ENCODE data around the gene PCAT7. TPM values are rescaled to one million over a fixed set of nuclear protein-coding genes. Genes with fewer than 3 reads are reported as not detected.
"Not testable (repeated sequence)": the region's sequence is repeated elsewhere in the genome, so short reads cannot be mapped to it uniquely, and the experiment has no call there.

PCAT7 gene
- total RNA-seq, 1 donor from 2014 or later = not detected

- Histone ChIP-seq H3K4me3 (ENCODE audit: low read length in 3 of 3) (no peak overlapping the region), H3K9me3 (ENCODE audit: control insufficient read depth in 3 of 3, low read length in 3 of 3) (no peaks in the 10 kb centered on the region), H3K27ac (ENCODE audit: low read depth, low read length) (no peak overlapping the region), H3K36me3 (ENCODE audit: control insufficient read depth in 3 of 3, insufficient read depth in 3 of 3, low read length in 3 of 3) (peaks cover 12 to 26% (median 15%) of the 10 kb centered on the region in 3 donors), H3K4me1 (ENCODE audit: control insufficient read depth in 3 of 3, insufficient read depth in 3 of 3, low read length in 3 of 3) (no peaks in the 10 kb centered on the region), H3K27me3 (ENCODE audit: control insufficient read depth in 3 of 3, insufficient read depth in 3 of 3, low read length in 3 of 3) (peaks cover 0 to 2% (median 0%) of the 10 kb centered on the region in 3 donors), H3K9ac (ENCODE audit: low read depth in 1 of 3, low read length in 3 of 3) (no peak overlapping the region)
These were observed 2.5 kb downstream of the PCAT7 start for GRCh38 chr9:94557376-94557775.

GRCh38 chr9:94560237-94560636 is 5.4 kb downstream of the PCAT7 start:
- Histone ChIP-seq H3K9me3 (ENCODE audit: control insufficient read depth in 3 of 3, low read length in 3 of 3) (no peaks in the 10 kb centered on the region), H3K9ac (ENCODE audit: low read depth in 1 of 3, low read length in 3 of 3) (no peak overlapping the region), H3K4me1 (ENCODE audit: control insufficient read depth in 3 of 3, insufficient read depth in 3 of 3, low read length in 3 of 3) (no peaks in the 10 kb centered on the region), H3K27ac (ENCODE audit: low read depth, low read length) (no peak overlapping the region), H3K27me3 (ENCODE audit: control insufficient read depth in 3 of 3, insufficient read depth in 3 of 3, low read length in 3 of 3) (peaks cover 0 to 2% (median 0%) of the 10 kb centered on the region in 3 donors), H3K36me3 (ENCODE audit: control insufficient read depth in 3 of 3, insufficient read depth in 3 of 3, low read length in 3 of 3) (peaks cover 20 to 42% (median 23%) of the 10 kb centered on the region in 3 donors), H3K4me3 (ENCODE audit: low read length in 3 of 3) (no peak overlapping the region)

GRCh38 chr9:94563548-94563947 is 8.7 kb downstream of the PCAT7 start:
- Histone ChIP-seq H3K9ac (ENCODE audit: low read depth in 1 of 3, low read length in 3 of 3) (no peak overlapping the region), H3K4me3 (ENCODE audit: low read length in 3 of 3) (no peak overlapping the region), H3K27ac (ENCODE audit: low read depth, low read length) (no peak overlapping the region), H3K4me1 (ENCODE audit: control insufficient read depth in 3 of 3, insufficient read depth in 3 of 3, low read length in 3 of 3) (no peaks in the 10 kb centered on the region), H3K36me3 (ENCODE audit: control insufficient read depth in 3 of 3, insufficient read depth in 3 of 3, low read length in 3 of 3) (peaks cover 22 to 40% (median 24%) of the 10 kb centered on the region in 3 donors), H3K9me3 (ENCODE audit: control insufficient read depth in 3 of 3, low read length in 3 of 3) (no peaks in the 10 kb centered on the region), H3K27me3 (ENCODE audit: control insufficient read depth in 3 of 3, insufficient read depth in 3 of 3, low read length in 3 of 3) (peaks cover 0 to 2% (median 0%) of the 10 kb centered on the region in 3 donors)

- not testable (repeated sequence) for H3K9me3 ChIP-seq (ENCODE audit: control insufficient read depth in 3 of 3, low read length in 3 of 3); H3K27me3 ChIP-seq (ENCODE audit: control insufficient read depth in 3 of 3, insufficient read depth in 3 of 3, low read length in 3 of 3); H3K4me1 ChIP-seq (ENCODE audit: control insufficient read depth in 3 of 3, insufficient read depth in 3 of 3, low read length in 3 of 3); H3K9ac ChIP-seq (ENCODE audit: low read depth in 1 of 3, low read length in 3 of 3); H3K27ac ChIP-seq (ENCODE audit: low read depth, low read length); H3K4me3 ChIP-seq (ENCODE audit: low read length in 3 of 3)
- peaks cover 15 to 38% (median 18%) of the 10 kb centered on the region in 3 donors for H3K36me3 ChIP-seq (ENCODE audit: control insufficient read depth in 3 of 3, insufficient read depth in 3 of 3, low read length in 3 of 3)
These were observed 9.4 kb downstream of the PCAT7 start for GRCh38 chr9:94564279-94564678.

- H3K4me1 ChIP-seq (ENCODE audit: control insufficient read depth in 3 of 3, insufficient read depth in 3 of 3, low read length in 3 of 3) = peaks cover 3 to 6% (median 3%) of the 10 kb centered on the region in 3 donors
- no peak overlapping the region for H3K9ac ChIP-seq (ENCODE audit: low read depth in 1 of 3, low read length in 3 of 3)
- no peak overlapping the region for H3K4me3 ChIP-seq (ENCODE audit: low read length in 3 of 3)
- no peak overlapping the region for H3K27ac ChIP-seq (ENCODE audit: low read depth, low read length)
- no peaks in the 10 kb centered on the region for H3K27me3 ChIP-seq (ENCODE audit: control insufficient read depth in 3 of 3, insufficient read depth in 3 of 3, low read length in 3 of 3)
- no peaks in the 10 kb centered on the region for H3K9me3 ChIP-seq (ENCODE audit: control insufficient read depth in 3 of 3, low read length in 3 of 3)
- peaks cover 17 to 33% (median 24%) of the 10 kb centered on the region in 3 donors for H3K36me3 ChIP-seq (ENCODE audit: control insufficient read depth in 3 of 3, insufficient read depth in 3 of 3, low read length in 3 of 3)
These were observed 11.7 kb downstream of the PCAT7 start for GRCh38 chr9:94566550-94566949.

GRCh38 chr9:94567271-94567670 is 12.4 kb downstream of the PCAT7 start:
- H3K36me3 ChIP-seq (ENCODE audit: control insufficient read depth in 3 of 3, insufficient read depth in 3 of 3, low read length in 3 of 3) = peaks cover 19 to 36% (median 30%) of the 10 kb centered on the region in 3 donors
- no peaks in the 10 kb centered on the region for H3K27me3 ChIP-seq (ENCODE audit: control insufficient read depth in 3 of 3, insufficient read depth in 3 of 3, low read length in 3 of 3)
- peaks cover 3 to 6% (median 3%) of the 10 kb centered on the region in 3 donors for H3K4me1 ChIP-seq (ENCODE audit: control insufficient read depth in 3 of 3, insufficient read depth in 3 of 3, low read length in 3 of 3)
- H3K4me3 ChIP-seq (ENCODE audit: low read length in 3 of 3) = no peak overlapping the region
- H3K9me3 ChIP-seq (ENCODE audit: control insufficient read depth in 3 of 3, low read length in 3 of 3) = no peaks in the 10 kb centered on the region
- H3K9ac ChIP-seq (ENCODE audit: low read depth in 1 of 3, low read length in 3 of 3) = no peak overlapping the region
- H3K27ac ChIP-seq (ENCODE audit: low read depth, low read length) = no peak overlapping the region

- no peak overlapping the region for H3K27ac ChIP-seq (ENCODE audit: low read depth, low read length)
- H3K36me3 ChIP-seq (ENCODE audit: control insufficient read depth in 3 of 3, insufficient read depth in 3 of 3, low read length in 3 of 3) = peaks cover 10 to 33% (median 27%) of the 10 kb centered on the region in 3 donors
- H3K9ac ChIP-seq (ENCODE audit: low read depth in 1 of 3, low read length in 3 of 3) = peak overlapping the region in 1 of 3 donors; percentile 12
- peaks cover 3 to 6% (median 3%) of the 10 kb centered on the region in 3 donors for H3K4me1 ChIP-seq (ENCODE audit: control insufficient read depth in 3 of 3, insufficient read depth in 3 of 3, low read length in 3 of 3)
- no peak overlapping the region for H3K4me3 ChIP-seq (ENCODE audit: low read length in 3 of 3)
- H3K9me3 ChIP-seq (ENCODE audit: control insufficient read depth in 3 of 3, low read length in 3 of 3) = no peaks in the 10 kb centered on the region
- no peaks in the 10 kb centered on the region for H3K27me3 ChIP-seq (ENCODE audit: control insufficient read depth in 3 of 3, insufficient read depth in 3 of 3, low read length in 3 of 3)
These were observed 13.5 kb downstream of the PCAT7 start for GRCh38 chr9:94568250-94568889.

GRCh38 chr9:94568972-94569712 is 14.3 kb downstream of the PCAT7 start:
- Histone ChIP-seq H3K9ac (ENCODE audit: low read depth in 1 of 3, low read length in 3 of 3) (no peak overlapping the region), H3K27me3 (ENCODE audit: control insufficient read depth in 3 of 3, insufficient read depth in 3 of 3, low read length in 3 of 3) (no peaks in the 10 kb centered on the region), H3K4me1 (ENCODE audit: control insufficient read depth in 3 of 3, insufficient read depth in 3 of 3, low read length in 3 of 3) (peaks cover 3 to 6% (median 3%) of the 10 kb centered on the region in 3 donors), H3K9me3 (ENCODE audit: control insufficient read depth in 3 of 3, low read length in 3 of 3) (no peaks in the 10 kb centered on the region), H3K4me3 (ENCODE audit: low read length in 3 of 3) (no peak overlapping the region), H3K36me3 (ENCODE audit: control insufficient read depth in 3 of 3, insufficient read depth in 3 of 3, low read length in 3 of 3) (peaks cover 10 to 30% (median 27%) of the 10 kb centered on the region in 3 donors), H3K27ac (ENCODE audit: low read depth, low read length) (no peak overlapping the region)

- Histone ChIP-seq H3K9ac (ENCODE audit: low read depth in 1 of 3, low read length in 3 of 3) (no peak overlapping the region), H3K9me3 (ENCODE audit: control insufficient read depth in 3 of 3, low read length in 3 of 3) (no peaks in the 10 kb centered on the region), H3K4me3 (ENCODE audit: low read length in 3 of 3) (no peak overlapping the region), H3K4me1 (ENCODE audit: control insufficient read depth in 3 of 3, insufficient read depth in 3 of 3, low read length in 3 of 3) (peaks cover 0 to 3% (median 0%) of the 10 kb centered on the region in 3 donors), H3K36me3 (ENCODE audit: control insufficient read depth in 3 of 3, insufficient read depth in 3 of 3, low read length in 3 of 3) (peaks cover 10 to 33% (median 21%) of the 10 kb centered on the region in 3 donors), H3K27ac (ENCODE audit: low read depth, low read length) (no peak overlapping the region), H3K27me3 (ENCODE audit: control insufficient read depth in 3 of 3, insufficient read depth in 3 of 3, low read length in 3 of 3) (no peaks in the 10 kb centered on the region)
These were observed 21.2 kb downstream of the PCAT7 start for GRCh38 chr9:94576131-94576530.

GRCh38 chr9:94577036-94577435 is 22.2 kb downstream of the PCAT7 start:
- no peak overlapping the region for H3K27ac ChIP-seq (ENCODE audit: low read depth, low read length)
- H3K4me1 ChIP-seq (ENCODE audit: control insufficient read depth in 3 of 3, insufficient read depth in 3 of 3, low read length in 3 of 3) = peaks cover 0 to 3% (median 0%) of the 10 kb centered on the region in 3 donors
- H3K36me3 ChIP-seq (ENCODE audit: control insufficient read depth in 3 of 3, insufficient read depth in 3 of 3, low read length in 3 of 3) = peaks cover 3 to 24% (median 20%) of the 10 kb centered on the region in 3 donors
- no peaks in the 10 kb centered on the region for H3K9me3 ChIP-seq (ENCODE audit: control insufficient read depth in 3 of 3, low read length in 3 of 3)
- no peaks in the 10 kb centered on the region for H3K27me3 ChIP-seq (ENCODE audit: control insufficient read depth in 3 of 3, insufficient read depth in 3 of 3, low read length in 3 of 3)
- no peak overlapping the region for H3K9ac ChIP-seq (ENCODE audit: low read depth in 1 of 3, low read length in 3 of 3)
- H3K4me3 ChIP-seq (ENCODE audit: low read length in 3 of 3) = no peak overlapping the region
